GM21786 (cell line): ENCODE data around the gene DNASE2B.

Source experiments
- ATAC-seq: cut with Tn5 transposase; IDR thresholded peaks from one replicate; pipeline ENCODE4 v1.9.1; 2021; ENCODE audit not compliant: unreplicated experiment

The DNASE2B gene

DNA sequence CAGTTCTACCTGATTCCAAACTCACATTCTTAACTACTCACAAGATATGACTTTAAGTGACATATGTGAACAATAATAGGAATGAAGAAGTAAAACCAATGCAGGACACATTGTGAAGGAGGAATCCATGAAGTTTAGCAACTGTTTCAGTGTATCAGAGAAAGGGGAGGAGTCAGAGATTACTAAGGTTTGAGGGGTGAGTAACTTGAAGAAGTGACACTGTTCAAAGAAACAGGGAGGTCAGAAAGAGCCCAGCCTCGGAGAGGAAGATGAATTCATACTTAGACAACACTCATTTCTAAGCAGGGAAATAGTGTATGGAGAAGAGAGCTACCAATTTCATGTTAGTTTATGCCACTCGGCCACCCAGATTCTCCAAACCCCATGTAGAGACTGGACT is 52.6 kb downstream of the DNASE2B start:
- ATAC-seq = no peak

DNA sequence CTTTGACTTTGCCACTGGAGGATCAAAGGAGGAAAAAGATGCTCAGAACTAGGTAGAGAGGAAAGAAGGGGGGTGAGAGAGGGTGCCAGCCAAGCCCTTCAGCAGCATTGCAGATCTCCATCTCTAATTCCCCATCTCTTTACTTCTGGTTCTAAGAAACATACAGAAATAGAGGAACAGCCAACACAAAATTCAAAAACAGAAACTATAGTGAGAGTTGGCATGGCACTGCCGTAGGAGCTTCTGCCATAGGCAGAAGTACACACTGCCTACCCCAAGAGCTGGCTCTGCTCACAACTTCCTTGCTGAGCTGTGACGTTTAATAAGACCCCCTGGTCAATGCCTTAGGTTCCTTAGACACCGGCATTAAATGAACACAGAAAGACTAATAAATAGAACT is 54.2 kb downstream of the DNASE2B start:
- no peak for ATAC-seq

DNA sequence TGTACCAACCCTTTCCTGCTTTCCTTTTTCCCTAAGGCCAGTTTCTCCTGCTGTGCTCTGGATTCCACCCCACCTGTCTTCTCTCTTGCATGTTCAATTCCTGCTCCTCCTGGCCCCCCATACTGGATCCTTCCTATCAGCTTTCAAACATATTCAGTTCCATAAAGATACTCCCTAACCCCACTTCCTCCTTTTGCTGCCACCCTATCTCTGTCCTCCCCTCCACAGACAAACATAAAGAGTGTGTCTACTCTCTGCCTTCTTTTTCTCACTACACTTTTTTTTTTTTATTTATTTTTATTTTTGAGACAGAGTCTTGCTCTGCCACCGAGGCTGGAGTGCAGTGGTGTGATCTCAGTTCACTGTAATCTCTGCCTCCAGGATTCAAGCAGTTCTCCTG is 63.8 kb downstream of the DNASE2B start:
- ATAC-seq = no peak
